ENCODE results near the gene ESR1.
"Not testable (repeated sequence)": the region's sequence is repeated elsewhere in the genome, so short reads cannot be mapped to it uniquely, and the experiment has no call there.

Gene ESR1

GRCh38 chr6:151885234-151885633 is 77.8 kb downstream of the ESR1 start:
- Histone ChIP-seq H3K27me3 (ENCODE audit: control insufficient read depth in 3 of 3, insufficient read depth in 3 of 3, low read depth in 1 of 3, low read length in 3 of 3) (no peaks in the 10 kb centered on the region), H3K23ac (ENCODE audit: low read depth, low read length, poor library complexity) (no peak overlapping the region), H3K4me3 (ENCODE audit: low read length in 2 of 2) (no peak overlapping the region), H3K36me3 (replicated peaks in 1 of 2; ENCODE audit: control insufficient read depth in 2 of 2, insufficient read depth in 2 of 2, low read length in 2 of 2) (no peaks in the 10 kb centered on the region), H4K91ac (ENCODE audit: low read depth, low read length, poor library complexity) (no peak overlapping the region), H3K18ac (ENCODE audit: low read length) (no peak overlapping the region), H3K79me1 (ENCODE audit: low read depth, low read length) (no peaks in the 10 kb centered on the region), H4K8ac (ENCODE audit: low read depth, low read length) (no peak overlapping the region), H2AFZ (ENCODE audit: low read length) (no peak overlapping the region), H3K4me1 (ENCODE audit: control insufficient read depth in 2 of 2, insufficient read depth in 1 of 2, low read depth in 1 of 2, low read length in 2 of 2) (no peaks in the 10 kb centered on the region), H2BK12ac (ENCODE audit: low read length) (no peak overlapping the region), H3K9me3 (replicated peaks in 1 of 2; ENCODE audit: control insufficient read depth in 2 of 2, insufficient read depth in 1 of 2, low read depth in 1 of 2, low read length in 2 of 2) (no peaks in the 10 kb centered on the region), H3K9ac (ENCODE audit: low read depth, low read length, poor library complexity) (no peak overlapping the region), H3K14ac (ENCODE audit: low read length) (no peak overlapping the region), H2AK5ac (ENCODE audit: low read depth, low read length) (no peak overlapping the region), H2BK5ac (ENCODE audit: low read length) (no peak overlapping the region), H2BK120ac (ENCODE audit: low read depth, low read length) (no peak overlapping the region), H3K4ac (ENCODE audit: low read length) (no peak overlapping the region), H3K27ac (replicated peaks; ENCODE audit: low read length) (no peak overlapping the region), H3K4me2 (ENCODE audit: insufficient read depth, low read length, poor library complexity, severe bottlenecking) (no peak overlapping the region), H2BK15ac (ENCODE audit: low read length) (no peak overlapping the region)
- no peak for DNase-seq (ENCODE audit: low spot score)
- no CpG with 5 or more reads among the region's 4 CpGs for WGBS, 2 donors (ENCODE audit: extremely low coverage in 2 of 2, insufficient read length in 2 of 2, insufficient replicate concordance in 1 of 2)

- Histone ChIP-seq H2BK15ac (ENCODE audit: low read length) (no peak overlapping the region), H3K36me3 (replicated peaks in 1 of 2; ENCODE audit: control insufficient read depth in 2 of 2, insufficient read depth in 2 of 2, low read length in 2 of 2) (no peaks in the 10 kb centered on the region), H3K18ac (ENCODE audit: low read length) (no peak overlapping the region), H2AFZ (ENCODE audit: low read length) (no peak overlapping the region), H3K4me2 (ENCODE audit: insufficient read depth, low read length, poor library complexity, severe bottlenecking) (no peak overlapping the region), H2BK5ac (ENCODE audit: low read length) (no peak overlapping the region), H3K14ac (ENCODE audit: low read length) (no peak overlapping the region), H3K4me1 (ENCODE audit: control insufficient read depth in 2 of 2, insufficient read depth in 1 of 2, low read depth in 1 of 2, low read length in 2 of 2) (no peaks in the 10 kb centered on the region), H3K27ac (replicated peaks; ENCODE audit: low read length) (no peak overlapping the region), H3K79me1 (ENCODE audit: low read depth, low read length) (no peaks in the 10 kb centered on the region), H3K9ac (ENCODE audit: low read depth, low read length, poor library complexity) (no peak overlapping the region), H3K4ac (ENCODE audit: low read length) (no peak overlapping the region), H2BK12ac (ENCODE audit: low read length) (no peak overlapping the region), H2AK5ac (ENCODE audit: low read depth, low read length) (no peak overlapping the region), H3K4me3 (ENCODE audit: low read length in 2 of 2) (no peak overlapping the region), H3K27me3 (ENCODE audit: control insufficient read depth in 3 of 3, insufficient read depth in 3 of 3, low read depth in 1 of 3, low read length in 3 of 3) (no peaks in the 10 kb centered on the region), H2BK120ac (ENCODE audit: low read depth, low read length) (no peak overlapping the region), H4K91ac (ENCODE audit: low read depth, low read length, poor library complexity) (no peak overlapping the region), H4K8ac (ENCODE audit: low read depth, low read length) (no peak overlapping the region), H3K23ac (ENCODE audit: low read depth, low read length, poor library complexity) (no peak overlapping the region), H3K9me3 (replicated peaks in 1 of 2; ENCODE audit: control insufficient read depth in 2 of 2, insufficient read depth in 1 of 2, low read depth in 1 of 2, low read length in 2 of 2) (no peaks in the 10 kb centered on the region)
- DNase-seq (ENCODE audit: low spot score) = no peak
- no CpG with 5 or more reads among the region's 3 CpGs for WGBS, 2 donors (ENCODE audit: extremely low coverage in 2 of 2, insufficient read length in 2 of 2, insufficient replicate concordance in 1 of 2)
Measured at GRCh38 chr6:151891524-151891923, 84.0 kb downstream of the ESR1 start.

GRCh38 chr6:151894426-151894825 is 86.9 kb downstream of the ESR1 start:
- not testable (repeated sequence) for H4K91ac ChIP-seq (ENCODE audit: low read depth, low read length, poor library complexity)

GRCh38 chr6:151899221-151899620 is 91.7 kb downstream of the ESR1 start:
- H2BK12ac ChIP-seq (ENCODE audit: low read length); H4K91ac ChIP-seq (ENCODE audit: low read depth, low read length, poor library complexity); DNase-seq (ENCODE audit: low spot score); H3K18ac ChIP-seq (ENCODE audit: low read length); H3K9ac ChIP-seq (ENCODE audit: low read depth, low read length, poor library complexity); H4K8ac ChIP-seq (ENCODE audit: low read depth, low read length); H3K14ac ChIP-seq (ENCODE audit: low read length); H3K27me3 ChIP-seq (ENCODE audit: control insufficient read depth in 3 of 3, insufficient read depth in 3 of 3, low read depth in 1 of 3, low read length in 3 of 3); H3K79me1 ChIP-seq (ENCODE audit: low read depth, low read length); H3K4me3 ChIP-seq (ENCODE audit: low read length in 2 of 2); H3K27ac ChIP-seq (replicated peaks; ENCODE audit: low read length); H2BK5ac ChIP-seq (ENCODE audit: low read length); H3K4ac ChIP-seq (ENCODE audit: low read length); H3K23ac ChIP-seq (ENCODE audit: low read depth, low read length, poor library complexity); H2BK15ac ChIP-seq (ENCODE audit: low read length); H3K4me1 ChIP-seq (ENCODE audit: control insufficient read depth in 2 of 2, insufficient read depth in 1 of 2, low read depth in 1 of 2, low read length in 2 of 2); H3K9me3 ChIP-seq (replicated peaks in 1 of 2; ENCODE audit: control insufficient read depth in 2 of 2, insufficient read depth in 1 of 2, low read depth in 1 of 2, low read length in 2 of 2); H2AFZ ChIP-seq (ENCODE audit: low read length); H2AK5ac ChIP-seq (ENCODE audit: low read depth, low read length); H2BK120ac ChIP-seq (ENCODE audit: low read depth, low read length); H3K36me3 ChIP-seq (replicated peaks in 1 of 2; ENCODE audit: control insufficient read depth in 2 of 2, insufficient read depth in 2 of 2, low read length in 2 of 2); H3K4me2 ChIP-seq (ENCODE audit: insufficient read depth, low read length, poor library complexity, severe bottlenecking): not testable (repeated sequence)
- WGBS, 2 donors (ENCODE audit: extremely low coverage in 2 of 2, insufficient read length in 2 of 2, insufficient replicate concordance in 1 of 2) = no CpG with 5 or more reads among the region's 33 CpGs

More at GRCh38 chr6:151894426-151894825, 86.9 kb downstream of the ESR1 start:
- H3K27me3 ChIP-seq (ENCODE audit: control insufficient read depth in 3 of 3, insufficient read depth in 3 of 3, low read depth in 1 of 3, low read length in 3 of 3); H2BK15ac ChIP-seq (ENCODE audit: low read length); DNase-seq (ENCODE audit: low spot score); H3K36me3 ChIP-seq (replicated peaks in 1 of 2; ENCODE audit: control insufficient read depth in 2 of 2, insufficient read depth in 2 of 2, low read length in 2 of 2); H2BK5ac ChIP-seq (ENCODE audit: low read length); H3K14ac ChIP-seq (ENCODE audit: low read length); H2AFZ ChIP-seq (ENCODE audit: low read length); H3K23ac ChIP-seq (ENCODE audit: low read depth, low read length, poor library complexity); H2BK12ac ChIP-seq (ENCODE audit: low read length); H2AK5ac ChIP-seq (ENCODE audit: low read depth, low read length); H3K4ac ChIP-seq (ENCODE audit: low read length); H3K9ac ChIP-seq (ENCODE audit: low read depth, low read length, poor library complexity); H3K9me3 ChIP-seq (replicated peaks in 1 of 2; ENCODE audit: control insufficient read depth in 2 of 2, insufficient read depth in 1 of 2, low read depth in 1 of 2, low read length in 2 of 2); H3K27ac ChIP-seq (replicated peaks; ENCODE audit: low read length); H3K4me3 ChIP-seq (ENCODE audit: low read length in 2 of 2); H2BK120ac ChIP-seq (ENCODE audit: low read depth, low read length); H4K8ac ChIP-seq (ENCODE audit: low read depth, low read length); H3K4me1 ChIP-seq (ENCODE audit: control insufficient read depth in 2 of 2, insufficient read depth in 1 of 2, low read depth in 1 of 2, low read length in 2 of 2); H3K4me2 ChIP-seq (ENCODE audit: insufficient read depth, low read length, poor library complexity, severe bottlenecking); H3K79me1 ChIP-seq (ENCODE audit: low read depth, low read length); H3K18ac ChIP-seq (ENCODE audit: low read length): not testable (repeated sequence)
- WGBS, 2 donors (ENCODE audit: extremely low coverage in 2 of 2, insufficient read length in 2 of 2, insufficient replicate concordance in 1 of 2) = no CpG with 5 or more reads among the region's 3 CpGs

All from neuronal stem cell (in vitro differentiated cells).